ENCODE results near the gene GAL3ST2.
"Not testable (repeated sequence)": the region's sequence is repeated elsewhere in the genome, so short reads cannot be mapped to it uniquely, and the experiment has no call there.

GAL3ST2 gene

GRCh38 chr2:241739651-241740050, 37.0 kb upstream of the GAL3ST2 start:
- in situ Hi-C loops (cut with HindIII; ENCODE audit: low sequenced_read_pairs): no loop called here
- no peak overlapping the region for H3K4me3 ChIP-seq (ENCODE audit: low read depth, low read length)
- TF ChIP-seq CTCF (IDR thresholded peaks at IDR 0.05; ENCODE audit: low read depth, low read length): no peak
- peak; percentile 52 for DNase-seq (ENCODE audit: low read depth, low spot score)

GRCh38 chr2:241741016-241741415, 35.6 kb upstream of the GAL3ST2 start:
- no peak overlapping the region for H3K4me3 ChIP-seq (ENCODE audit: low read depth, low read length)
- no peak for TF ChIP-seq CTCF (IDR thresholded peaks at IDR 0.05; ENCODE audit: low read depth, low read length)
- in situ Hi-C loops (cut with HindIII; ENCODE audit: low sequenced_read_pairs): no loop called here
- DNase-seq (ENCODE audit: low read depth, low spot score): peak; percentile 10

GRCh38 chr2:241742320-241742939, 34.2 kb upstream of the GAL3ST2 start:
- in situ Hi-C loops (cut with HindIII; ENCODE audit: low sequenced_read_pairs): no loop called here
- TF ChIP-seq CTCF (IDR thresholded peaks at IDR 0.05; ENCODE audit: low read depth, low read length): no peak
- H3K4me3 ChIP-seq (ENCODE audit: low read depth, low read length): no peak overlapping the region
- DNase-seq (ENCODE audit: low read depth, low spot score): no peak

GRCh38 chr2:241743008-241743407, 33.6 kb upstream of the GAL3ST2 start:
- in situ Hi-C loops (cut with HindIII; ENCODE audit: low sequenced_read_pairs); H3K4me3 ChIP-seq (ENCODE audit: low read depth, low read length); DNase-seq (ENCODE audit: low read depth, low spot score): not testable (repeated sequence)

- in situ Hi-C loops (cut with HindIII; ENCODE audit: low sequenced_read_pairs): no loop called here
- no peak for TF ChIP-seq CTCF (IDR thresholded peaks at IDR 0.05; ENCODE audit: low read depth, low read length)
- no peak overlapping the region for H3K4me3 ChIP-seq (ENCODE audit: low read depth, low read length)
- no peak for DNase-seq (ENCODE audit: low read depth, low spot score)
Measured at GRCh38 chr2:241743620-241744019, 33.0 kb upstream of the GAL3ST2 start.

GRCh38 chr2:241744028-241744754, 32.4 kb upstream of the GAL3ST2 start:
- in situ Hi-C loops (cut with HindIII; ENCODE audit: low sequenced_read_pairs): no loop called here
- no peak for DNase-seq (ENCODE audit: low read depth, low spot score)
- no peak overlapping the region for H3K4me3 ChIP-seq (ENCODE audit: low read depth, low read length)
- no peak for TF ChIP-seq CTCF (IDR thresholded peaks at IDR 0.05; ENCODE audit: low read depth, low read length)

GRCh38 chr2:241745276-241745675, 31.3 kb upstream of the GAL3ST2 start:
- no peak overlapping the region for H3K4me3 ChIP-seq (ENCODE audit: low read depth, low read length)
- no peak for TF ChIP-seq CTCF (IDR thresholded peaks at IDR 0.05; ENCODE audit: low read depth, low read length)
- DNase-seq (ENCODE audit: low read depth, low spot score): no peak
- in situ Hi-C loops (cut with HindIII; ENCODE audit: low sequenced_read_pairs): no loop called here

All from astrocyte of the spinal cord (primary cell).